ENCODE measurements around the gene SNAP91. TPM values are rescaled to one million over a fixed set of nuclear protein-coding genes. Genes with fewer than 3 reads are reported as not detected.

The SNAP91 gene
- total RNA-seq, 1 donor from 2014 or later = 0.27 TPM

GRCh38 chr6:83717809-83718208, 8.9 kb upstream of the SNAP91 start:
- Mint-ChIP-seq H3K36me3 (ENCODE audit: low read depth, unreplicated experiment) (no peaks in the 10 kb centered on the region), H3K9me3 (ENCODE audit: unreplicated experiment) (no peaks in the 10 kb centered on the region), H3K27ac (ENCODE audit: unreplicated experiment) (no peak overlapping the region), H3K4me1 (ENCODE audit: low read depth, unreplicated experiment) (no peaks in the 10 kb centered on the region), H3K27me3 (ENCODE audit: low read depth, unreplicated experiment) (peaks cover 4% of the 10 kb centered on the region), H3K4me3 (ENCODE audit: unreplicated experiment) (no peak overlapping the region)
- H3K4me1 ChIP-seq (ENCODE audit: insufficient read depth, low read length) = no peaks in the 10 kb centered on the region
- no peaks in the 10 kb centered on the region for H3K79me2 ChIP-seq (ENCODE audit: insufficient read depth, low read length)
- H3K4me3 ChIP-seq (ENCODE audit: insufficient read depth, low read depth, low read length) = no peak overlapping the region
- H3K27ac ChIP-seq (ENCODE audit: low read depth, low read length) = no peak overlapping the region
- H3K4me2 ChIP-seq (ENCODE audit: low read length) = no peak overlapping the region
- no peaks in the 10 kb centered on the region for H3K27me3 ChIP-seq (ENCODE audit: insufficient read depth, low read length)
- no peak overlapping the region for H3K9ac ChIP-seq (ENCODE audit: low read length)
- TF ChIP-seq CTCF (IDR thresholded peaks at IDR 0.05; ENCODE audit: insufficient read depth, low read depth, low read length) (no peak), EZH2 (IDR thresholded peaks at IDR 0.05; ENCODE audit: insufficient read depth, low read length) (no peak)
- no peaks in the 10 kb centered on the region for H3K36me3 ChIP-seq (ENCODE audit: insufficient read depth, low read length)
- DNase-seq (ENCODE audit: low read depth) = no peak
- no peaks in the 10 kb centered on the region for H4K20me1 ChIP-seq (ENCODE audit: insufficient read depth, low read length)
- peaks cover 3% of the 10 kb centered on the region for H3K9me3 ChIP-seq (ENCODE audit: insufficient read depth, low read depth, low read length)
- H2AFZ ChIP-seq (ENCODE audit: low read depth, low read length) = no peak overlapping the region
- peak; percentile 20 for FAIRE-seq

- TF ChIP-seq EZH2 (IDR thresholded peaks at IDR 0.05; ENCODE audit: insufficient read depth, low read length) = no peak
- TF ChIP-seq CTCF (IDR thresholded peaks at IDR 0.05; ENCODE audit: insufficient read depth, low read depth, low read length) = no peak
- Histone ChIP-seq H3K27me3 (ENCODE audit: insufficient read depth, low read length) (peaks cover 21% of the 10 kb centered on the region), H3K4me3 (ENCODE audit: insufficient read depth, low read depth, low read length) (no peak overlapping the region), H3K4me2 (ENCODE audit: low read length) (no peak overlapping the region), H3K36me3 (ENCODE audit: insufficient read depth, low read length) (no peaks in the 10 kb centered on the region), H3K9ac (ENCODE audit: low read length) (no peak overlapping the region), H2AFZ (ENCODE audit: low read depth, low read length) (no peak overlapping the region), H3K4me1 (ENCODE audit: insufficient read depth, low read length) (peaks cover 2% of the 10 kb centered on the region), H3K9me3 (ENCODE audit: insufficient read depth, low read depth, low read length) (no peaks in the 10 kb centered on the region), H4K20me1 (ENCODE audit: insufficient read depth, low read length) (no peaks in the 10 kb centered on the region), H3K27ac (ENCODE audit: low read depth, low read length) (no peak overlapping the region), H3K79me2 (ENCODE audit: insufficient read depth, low read length) (no peaks in the 10 kb centered on the region)
- H3K4me3 Mint-ChIP-seq (ENCODE audit: unreplicated experiment) = no peak overlapping the region
- no peak for DNase-seq (ENCODE audit: low read depth)
- peaks cover 30% of the 10 kb centered on the region for H3K27me3 Mint-ChIP-seq (ENCODE audit: low read depth, unreplicated experiment)
- no peaks in the 10 kb centered on the region for H3K36me3 Mint-ChIP-seq (ENCODE audit: low read depth, unreplicated experiment)
- no peak for FAIRE-seq
- H3K27ac Mint-ChIP-seq (ENCODE audit: unreplicated experiment) = no peak overlapping the region
- no peaks in the 10 kb centered on the region for H3K4me1 Mint-ChIP-seq (ENCODE audit: low read depth, unreplicated experiment)
- H3K9me3 Mint-ChIP-seq (ENCODE audit: unreplicated experiment) = peaks cover 5% of the 10 kb centered on the region
Measured at GRCh38 chr6:83711958-83712357, 3.1 kb upstream of the SNAP91 start.

- Histone ChIP-seq H3K79me2 (ENCODE audit: insufficient read depth, low read length) (no peaks in the 10 kb centered on the region), H4K20me1 (ENCODE audit: insufficient read depth, low read length) (no peaks in the 10 kb centered on the region), H3K9me3 (ENCODE audit: insufficient read depth, low read depth, low read length) (no peaks in the 10 kb centered on the region), H3K27me3 (ENCODE audit: insufficient read depth, low read length) (peaks cover 25% of the 10 kb centered on the region), H3K4me3 (ENCODE audit: insufficient read depth, low read depth, low read length) (no peak overlapping the region), H3K4me1 (ENCODE audit: insufficient read depth, low read length) (peaks cover 2% of the 10 kb centered on the region), H3K27ac (ENCODE audit: low read depth, low read length) (no peak overlapping the region), H2AFZ (ENCODE audit: low read depth, low read length) (peak overlapping the region; percentile 85), H3K4me2 (ENCODE audit: low read length) (peak overlapping the region; percentile 90), H3K36me3 (ENCODE audit: insufficient read depth, low read length) (no peaks in the 10 kb centered on the region), H3K9ac (ENCODE audit: low read length) (no peak overlapping the region)
- H3K4me3 Mint-ChIP-seq (ENCODE audit: unreplicated experiment) = peak overlapping the region; percentile 84
- TF ChIP-seq CTCF (IDR thresholded peaks at IDR 0.05; ENCODE audit: insufficient read depth, low read depth, low read length) (no peak), EZH2 (IDR thresholded peaks at IDR 0.05; ENCODE audit: insufficient read depth, low read length) (no peak)
- H3K27ac Mint-ChIP-seq (ENCODE audit: unreplicated experiment) = no peak overlapping the region
- FAIRE-seq = no peak
- H3K36me3 Mint-ChIP-seq (ENCODE audit: low read depth, unreplicated experiment) = no peaks in the 10 kb centered on the region
- no peaks in the 10 kb centered on the region for H3K4me1 Mint-ChIP-seq (ENCODE audit: low read depth, unreplicated experiment)
- no peak for DNase-seq (ENCODE audit: low read depth)
- H3K9me3 Mint-ChIP-seq (ENCODE audit: unreplicated experiment) = peaks cover 5% of the 10 kb centered on the region
- H3K27me3 Mint-ChIP-seq (ENCODE audit: low read depth, unreplicated experiment) = peaks cover 43% of the 10 kb centered on the region
Measured at GRCh38 chr6:83709748-83710050, 798 bp upstream of the SNAP91 start.
